Testis (tissue), 3 donors: ENCODE results near the gene UBE2D4. TPM values are rescaled to one million over a fixed set of nuclear protein-coding genes. Genes with fewer than 3 reads are reported as not detected.
"Not testable (repeated sequence)": the region's sequence is repeated elsewhere in the genome, so short reads cannot be mapped to it uniquely, and the experiment has no call there.

ENCODE experiments used
- DNase-seq: peaks from one replicate; pipeline ENCODE4 v3.0.0-alpha.2; 2019
- H3K27ac ChIP-seq, 2 donors: fragments of 200-600 bp; sonication (generic); one replicate each; pipeline ENCODE4 v1.5.1; 2019
- H3K27me3 ChIP-seq: fragments of 200-600 bp; sonication (generic); one replicate; pipeline ENCODE4 v1.5.1; 2019
- H3K36me3 ChIP-seq: fragments of 200-600 bp; sonication (generic); one replicate; pipeline ENCODE4 v1.5.1; 2017; ENCODE audit warnings: low read depth; ENCODE audit errors: missing control alignments
- H3K4me1 ChIP-seq: fragments of 200-600 bp; sonication (generic); one replicate; pipeline ENCODE4 v1.5.1; 2019
- H3K4me3 ChIP-seq, 2 donors: fragments of 200-600 bp; sonication (generic); one replicate each; pipeline ENCODE4 v1.5.1; 2017 to 2019
- H3K9me3 ChIP-seq: fragments of 200-600 bp; sonication (generic); one replicate; pipeline ENCODE4 v1.5.1; 2017
- POLR2A ChIP-seq: fragments of 450-650 bp; IDR thresholded peaks from one replicate; pipeline ENCODE4 v1.6.1; 2017; ENCODE audit warnings: antibody characterized with exemption, mild to moderate bottlenecking, moderate library complexity
- WGBS, 2 donors: methylation state at CpG; one replicate each; pipeline ENCODE4 v1.1.5; 2018; 5-methylcytosine and 5-hydroxymethylcytosine counted together
- intact Hi-C: fragments of 100-400 bp; cut with DNase I; formaldehyde crosslinking; loops from one replicate; pipeline ENCODE4 v1.15.1; 2023; ENCODE audit warnings: low total_unique reads
- polyA plus RNA-seq: library from polyadenylated mRNA; stranded (reverse); fragments of 350-450 nt; fragmentation: Illumina TruSeq; extraction: RNeasy Lipid Tissue Mini Kit (QIAGEN cat#74804); gene quantifications from one replicate; pipeline ENCODE4 v1.2.3, GENCODE V29; 2014; ENCODE audit warnings: low read depth, low replicate concordance; ENCODE audit not compliant: insufficient read depth
- total RNA-seq, 2 donors: library from RNA; depleted of rRNA; stranded (reverse); fragments of >200 nt; gene quantifications; one replicate each; pipeline ENCODE4 v1.2.3, GENCODE V29; 2016
- TF ChIP-seq, protein P1 (sequence below), 3 experiments: fragments of 450-650 bp in 2 of 3; fragments of 200-600 bp in 1 of 3; sonication (generic) in 1 of 3; IDR thresholded peaks; one replicate each; pipeline ENCODE4 v1.5.1; 2016 to 2019; ENCODE audit warnings: antibody characterized with exemption in 3 of 3, mild to moderate bottlenecking in 2 of 3, moderate library complexity in 1 of 3

The UBE2D4 gene
- total and polyA plus RNA-seq, 3 donors from 2014 or later, result 15.8 to 18.6 (median 18.3) TPM

- no peaks in the 10 kb centered on the region for H3K36me3 ChIP-seq
- TF ChIP-seq, protein P1, sequence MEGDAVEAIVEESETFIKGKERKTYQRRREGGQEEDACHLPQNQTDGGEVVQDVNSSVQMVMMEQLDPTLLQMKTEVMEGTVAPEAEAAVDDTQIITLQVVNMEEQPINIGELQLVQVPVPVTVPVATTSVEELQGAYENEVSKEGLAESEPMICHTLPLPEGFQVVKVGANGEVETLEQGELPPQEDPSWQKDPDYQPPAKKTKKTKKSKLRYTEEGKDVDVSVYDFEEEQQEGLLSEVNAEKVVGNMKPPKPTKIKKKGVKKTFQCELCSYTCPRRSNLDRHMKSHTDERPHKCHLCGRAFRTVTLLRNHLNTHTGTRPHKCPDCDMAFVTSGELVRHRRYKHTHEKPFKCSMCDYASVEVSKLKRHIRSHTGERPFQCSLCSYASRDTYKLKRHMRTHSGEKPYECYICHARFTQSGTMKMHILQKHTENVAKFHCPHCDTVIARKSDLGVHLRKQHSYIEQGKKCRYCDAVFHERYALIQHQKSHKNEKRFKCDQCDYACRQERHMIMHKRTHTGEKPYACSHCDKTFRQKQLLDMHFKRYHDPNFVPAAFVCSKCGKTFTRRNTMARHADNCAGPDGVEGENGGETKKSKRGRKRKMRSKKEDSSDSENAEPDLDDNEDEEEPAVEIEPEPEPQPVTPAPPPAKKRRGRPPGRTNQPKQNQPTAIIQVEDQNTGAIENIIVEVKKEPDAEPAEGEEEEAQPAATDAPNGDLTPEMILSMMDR (IDR thresholded peaks at IDR 0.05), result peak in 1 of 3 experiments; percentile 20
- no peak for TF ChIP-seq POLR2A
- H3K9me3 ChIP-seq, result no peaks in the 10 kb centered on the region
- H3K4me3 ChIP-seq, result no peak overlapping the region
- peak; percentile 57 for DNase-seq
- H3K27ac ChIP-seq, result no peak overlapping the region
- 69 to 80% methylated on average over 3 of the region's 3 CpGs for WGBS, 2 donors
- intact Hi-C loops, result no loop called here
- no peaks in the 10 kb centered on the region for H3K27me3 ChIP-seq
- H3K4me1 ChIP-seq, result no peaks in the 10 kb centered on the region
These were observed 28.4 kb downstream of the UBE2D4 start for GRCh38 chr7:43954524-43955228.

DNA sequence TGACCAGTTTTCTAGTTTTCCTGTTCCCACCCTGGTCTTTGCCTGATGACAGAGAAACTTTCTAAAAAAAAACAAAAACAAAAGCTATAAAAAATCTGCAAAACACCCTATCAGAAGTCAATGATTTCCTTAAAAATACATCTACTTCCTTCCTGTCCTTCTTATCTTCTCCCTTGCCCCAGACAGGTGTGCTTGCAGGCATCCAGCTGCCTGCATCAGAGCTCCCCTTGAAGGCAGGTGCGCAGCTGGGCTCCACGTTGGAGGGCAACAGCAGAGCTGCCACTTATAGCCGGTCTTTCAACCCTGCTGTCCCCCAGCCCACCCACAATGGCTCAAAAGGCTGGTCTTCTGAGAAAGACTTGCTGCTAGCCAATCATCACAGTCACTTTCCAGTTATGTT lies 29.8 kb downstream of the UBE2D4 start:
- Histone ChIP-seq H3K36me3 (no peaks in the 10 kb centered on the region), H3K4me1 (no peaks in the 10 kb centered on the region), H3K27ac (no peak overlapping the region), H3K27me3 (no peaks in the 10 kb centered on the region), H3K4me3 (no peak overlapping the region), H3K9me3 (no peaks in the 10 kb centered on the region)
- TF ChIP-seq, protein P1 (IDR thresholded peaks at IDR 0.05), result no peak
- TF ChIP-seq POLR2A, result no peak
- no peak for DNase-seq
- 77 to 88% methylated on average over 3 of the region's 3 CpGs for WGBS, 2 donors
- intact Hi-C loops, result no loop called here

- intact Hi-C loops, result no loop called here
- no peak overlapping the region for H3K4me3 ChIP-seq
- H3K9me3 ChIP-seq, result no peaks in the 10 kb centered on the region
- no peak overlapping the region for H3K27ac ChIP-seq
- H3K36me3 ChIP-seq, result no peaks in the 10 kb centered on the region
- H3K27me3 ChIP-seq, result no peaks in the 10 kb centered on the region
- 33 to 54% methylated on average over 1 of the region's 1 CpG for WGBS, 2 donors
- no peak for DNase-seq
- H3K4me1 ChIP-seq, result no peaks in the 10 kb centered on the region
- no peak for TF ChIP-seq POLR2A
- TF ChIP-seq, protein P1 (IDR thresholded peaks at IDR 0.05), result no peak
These were observed 34.7 kb downstream of the UBE2D4 start for GRCh38 chr7:43960933-43961332.

DNA sequence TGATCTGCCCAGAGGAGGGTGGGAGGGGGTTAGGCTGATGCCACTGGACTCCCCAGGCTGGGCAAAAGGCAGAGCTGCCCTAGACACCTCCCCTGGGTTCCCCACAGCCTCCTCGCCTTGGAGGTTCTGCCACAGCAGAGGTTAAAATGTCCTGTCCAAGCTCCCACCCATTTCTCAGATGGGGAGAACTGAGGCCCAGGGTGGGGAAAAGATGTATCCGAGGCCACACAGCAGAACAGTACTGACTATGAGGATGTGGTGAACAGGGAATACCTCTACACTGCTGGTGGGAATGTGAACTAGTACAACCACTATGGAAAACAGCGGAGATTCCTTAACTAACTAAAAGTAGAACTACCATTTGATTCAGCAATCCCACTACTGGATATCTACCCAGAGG lies 40.2 kb downstream of the UBE2D4 start:
- H3K9me3 ChIP-seq, H3K4me1 ChIP-seq, H3K36me3 ChIP-seq, intact Hi-C loops, H3K4me3 ChIP-seq, DNase-seq, H3K27ac ChIP-seq, H3K27me3 ChIP-seq: not testable (repeated sequence)
- 91 to 97% methylated on average over 2 to 3 of the region's 3 CpGs for WGBS, 2 donors

DNA sequence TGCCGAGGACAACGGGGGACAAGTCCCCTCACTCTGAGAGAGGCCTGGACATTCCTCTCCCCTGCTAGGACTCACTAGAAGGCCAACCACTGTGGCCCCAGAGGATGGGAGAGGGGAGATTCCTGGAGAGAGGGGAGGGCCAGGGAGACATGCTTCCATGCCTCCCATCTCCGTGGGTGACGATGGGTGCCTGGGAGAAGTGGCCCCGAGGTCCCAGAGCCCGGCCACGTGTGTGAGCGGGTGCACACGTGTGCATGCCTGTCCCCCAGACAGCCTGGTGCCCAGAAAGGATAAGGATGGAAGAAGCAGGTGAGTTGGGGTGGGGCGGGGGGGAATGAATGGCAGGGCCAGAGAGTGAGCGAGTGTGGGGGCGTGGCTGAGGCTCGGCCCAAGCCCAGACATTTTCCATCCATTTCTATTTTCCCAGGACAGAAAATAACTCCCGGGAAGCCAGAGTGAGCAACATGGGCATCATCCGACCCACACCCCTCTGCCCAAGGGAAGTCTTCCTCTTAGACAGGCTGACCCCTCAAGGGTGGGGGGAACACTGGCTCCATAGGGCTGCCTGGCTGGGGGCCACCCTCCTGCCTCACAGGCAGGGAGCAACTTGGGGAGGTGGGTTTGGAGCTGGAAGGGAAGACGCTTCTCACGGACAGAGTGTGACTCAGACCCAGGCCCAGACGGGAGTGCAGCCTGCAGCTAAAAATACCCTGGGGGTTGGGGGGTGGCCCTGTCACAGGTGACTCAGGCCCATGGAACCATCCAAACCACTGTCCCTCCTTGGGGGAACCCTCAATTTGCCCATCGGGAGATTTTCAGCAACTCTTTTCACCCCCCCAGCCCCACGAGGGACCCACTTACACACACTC lies 42.2 kb downstream of the UBE2D4 start:
- intact Hi-C loops, H3K4me1 ChIP-seq, H3K36me3 ChIP-seq, H3K4me3 ChIP-seq, H3K9me3 ChIP-seq, H3K27ac ChIP-seq, DNase-seq, H3K27me3 ChIP-seq: not testable (repeated sequence)
- 78 to 79% methylated on average over 3 to 10 of the region's 20 CpGs for WGBS, 2 donors

- H3K27me3 ChIP-seq, intact Hi-C loops, H3K4me1 ChIP-seq, H3K36me3 ChIP-seq, H3K4me3 ChIP-seq, DNase-seq, H3K9me3 ChIP-seq, H3K27ac ChIP-seq: not testable (repeated sequence)
- WGBS, 2 donors, result 60 to 100% methylated on average over 1 to 3 of the region's 11 CpGs
These were observed 43.4 kb downstream of the UBE2D4 start for GRCh38 chr7:43969586-43969985.

- H3K4me1 ChIP-seq, H3K36me3 ChIP-seq, H3K27ac ChIP-seq, DNase-seq, H3K4me3 ChIP-seq, H3K9me3 ChIP-seq, H3K27me3 ChIP-seq, intact Hi-C loops: not testable (repeated sequence)
- 100% methylated on average over 3 of the region's 5 CpGs; no CpG with 5 or more reads in 1 of the 2 donors for WGBS, 2 donors
These were observed 44.5 kb downstream of the UBE2D4 start for GRCh38 chr7:43970698-43971097.

DNA sequence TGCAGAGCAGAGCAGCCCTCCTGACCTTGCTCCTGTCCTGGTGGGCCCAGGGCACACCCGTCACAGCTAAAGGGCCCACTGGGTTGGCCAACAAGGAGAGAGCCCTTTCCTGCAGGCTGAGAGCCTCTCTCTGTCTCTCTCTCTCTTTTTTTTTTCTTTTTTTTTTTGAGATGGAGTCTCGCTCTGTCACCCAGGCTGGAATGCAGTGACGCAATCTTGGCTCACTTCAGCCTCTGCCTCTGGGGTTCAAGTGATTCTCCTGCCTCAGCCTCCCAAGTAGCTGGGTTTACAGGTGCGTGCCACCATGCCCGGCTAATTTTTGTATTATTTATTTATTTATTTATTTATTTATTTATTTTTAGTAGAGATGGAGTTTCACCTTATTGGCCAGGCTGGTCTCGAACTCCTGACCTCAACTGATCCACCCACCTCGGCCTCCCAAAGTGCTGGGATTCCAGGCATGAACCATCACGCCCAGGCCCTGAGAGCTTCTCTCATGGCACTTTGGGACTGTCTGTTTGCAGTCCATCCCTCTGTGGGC lies 47.9 kb downstream of the UBE2D4 start:
- H3K27ac ChIP-seq, DNase-seq, H3K4me1 ChIP-seq, H3K36me3 ChIP-seq, H3K9me3 ChIP-seq, intact Hi-C loops, H3K27me3 ChIP-seq, H3K4me3 ChIP-seq: not testable (repeated sequence)
- 93 to 98% methylated on average over 5 to 8 of the region's 8 CpGs for WGBS, 2 donors
